T-helper 1 cell (primary cell): Measurements from ENCODE around the gene CAMTA1.

Source experiments
- DNase-seq, 5 donors: peaks; one replicate each; pipeline ENCODE4 v3.0.0-alpha.2; 2012 to 2020

Gene CAMTA1

DNA sequence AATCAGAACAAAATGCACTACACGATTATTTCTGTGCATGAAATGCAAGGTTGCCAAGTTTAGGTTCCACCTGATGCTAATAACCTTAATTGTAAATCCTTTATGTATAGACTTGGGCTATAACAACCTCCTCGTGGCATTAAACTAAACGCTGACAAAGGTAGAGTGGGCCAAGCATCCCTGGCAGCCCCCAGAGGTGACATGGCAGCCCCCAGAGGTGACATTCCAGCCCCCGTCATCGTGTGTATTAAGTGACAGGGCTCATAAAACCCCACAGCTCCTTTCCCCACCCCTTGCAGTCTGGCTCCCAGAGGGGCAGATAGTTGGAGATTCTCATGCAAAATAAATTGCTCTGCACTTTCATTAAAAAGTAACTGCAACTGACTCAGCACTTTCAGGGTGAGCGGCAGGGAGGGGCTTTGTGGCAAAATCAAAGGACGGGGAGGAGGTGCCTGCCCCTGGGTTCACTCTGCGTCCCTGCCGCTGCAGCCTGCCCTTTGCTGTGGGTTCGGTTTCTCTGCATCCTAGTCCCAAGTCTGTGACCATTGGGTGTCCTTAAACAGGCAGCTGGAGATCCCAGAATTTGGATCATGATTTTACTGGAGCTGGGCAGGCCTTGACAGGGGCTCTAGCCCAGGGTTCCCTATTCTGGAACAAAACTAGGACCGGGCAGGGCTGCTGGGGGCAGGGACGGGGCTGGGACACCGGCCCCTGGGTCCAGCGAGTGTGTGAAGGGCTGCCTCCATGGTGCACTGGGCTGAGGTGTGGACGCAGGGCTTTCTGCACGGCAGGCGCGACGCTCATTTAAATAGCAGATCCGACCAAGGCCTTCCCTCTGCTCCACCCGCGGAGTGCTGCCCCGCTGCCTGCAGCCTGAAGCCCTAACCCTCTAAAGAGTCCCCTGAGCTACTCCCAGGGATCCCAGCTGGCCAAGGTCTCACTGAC lies 751.0 kb downstream of the CAMTA1 start:
- no peak for DNase-seq

DNA sequence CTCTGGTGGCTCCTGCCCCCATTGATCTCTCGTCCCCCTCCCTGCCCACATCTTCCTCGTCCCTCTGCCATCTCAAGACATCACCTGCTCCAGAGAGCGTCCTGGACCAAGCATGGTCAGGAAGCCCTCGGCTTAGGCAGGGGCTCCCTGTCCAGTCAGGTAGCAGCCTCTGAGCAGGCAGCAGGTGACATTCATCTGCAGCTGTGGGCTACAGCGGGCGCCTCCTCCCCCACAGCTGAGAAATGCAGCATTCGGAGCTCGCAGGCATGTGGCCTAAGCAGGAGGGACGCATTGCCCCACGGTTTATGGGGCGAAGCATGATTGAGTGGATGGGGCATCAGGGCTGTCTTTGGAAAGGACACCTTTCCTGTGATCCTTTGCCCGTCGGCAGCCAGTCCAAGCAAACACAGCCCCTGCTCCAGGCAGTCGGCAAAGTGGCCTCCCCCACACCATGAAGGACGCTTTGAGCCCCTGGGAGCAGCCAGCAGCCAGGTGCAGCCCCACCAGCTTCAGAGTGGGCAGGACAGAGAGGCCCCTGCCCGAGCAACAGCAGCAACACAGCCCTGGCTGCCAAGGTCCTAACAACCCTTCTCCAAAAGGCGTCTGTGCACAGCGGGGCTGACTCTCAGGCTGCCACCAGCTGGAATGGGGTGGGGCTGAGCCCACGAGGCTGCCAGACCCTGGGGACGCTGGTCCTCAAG lies 751.8 kb downstream of the CAMTA1 start:
- no peak for DNase-seq

DNA sequence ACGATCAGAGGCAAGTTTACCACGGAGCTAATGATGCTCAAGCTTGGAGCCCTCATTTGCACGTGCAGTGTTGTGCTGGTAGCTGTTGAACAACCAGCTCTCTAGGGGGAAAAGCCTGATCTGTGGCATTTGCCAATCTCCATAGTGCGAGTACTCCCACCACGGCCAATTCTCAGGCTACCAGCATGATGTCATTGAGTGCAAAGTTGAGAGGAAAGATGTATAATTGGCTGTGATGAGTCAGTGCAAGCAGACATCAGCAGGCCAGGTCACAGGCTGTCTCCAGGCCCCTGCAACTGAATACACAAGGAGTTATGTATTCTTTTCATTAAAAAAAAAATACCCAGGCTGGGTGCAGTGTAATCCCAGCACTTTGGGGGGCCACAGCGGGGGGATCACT lies 752.8 kb downstream of the CAMTA1 start:
- no peak for DNase-seq

DNA sequence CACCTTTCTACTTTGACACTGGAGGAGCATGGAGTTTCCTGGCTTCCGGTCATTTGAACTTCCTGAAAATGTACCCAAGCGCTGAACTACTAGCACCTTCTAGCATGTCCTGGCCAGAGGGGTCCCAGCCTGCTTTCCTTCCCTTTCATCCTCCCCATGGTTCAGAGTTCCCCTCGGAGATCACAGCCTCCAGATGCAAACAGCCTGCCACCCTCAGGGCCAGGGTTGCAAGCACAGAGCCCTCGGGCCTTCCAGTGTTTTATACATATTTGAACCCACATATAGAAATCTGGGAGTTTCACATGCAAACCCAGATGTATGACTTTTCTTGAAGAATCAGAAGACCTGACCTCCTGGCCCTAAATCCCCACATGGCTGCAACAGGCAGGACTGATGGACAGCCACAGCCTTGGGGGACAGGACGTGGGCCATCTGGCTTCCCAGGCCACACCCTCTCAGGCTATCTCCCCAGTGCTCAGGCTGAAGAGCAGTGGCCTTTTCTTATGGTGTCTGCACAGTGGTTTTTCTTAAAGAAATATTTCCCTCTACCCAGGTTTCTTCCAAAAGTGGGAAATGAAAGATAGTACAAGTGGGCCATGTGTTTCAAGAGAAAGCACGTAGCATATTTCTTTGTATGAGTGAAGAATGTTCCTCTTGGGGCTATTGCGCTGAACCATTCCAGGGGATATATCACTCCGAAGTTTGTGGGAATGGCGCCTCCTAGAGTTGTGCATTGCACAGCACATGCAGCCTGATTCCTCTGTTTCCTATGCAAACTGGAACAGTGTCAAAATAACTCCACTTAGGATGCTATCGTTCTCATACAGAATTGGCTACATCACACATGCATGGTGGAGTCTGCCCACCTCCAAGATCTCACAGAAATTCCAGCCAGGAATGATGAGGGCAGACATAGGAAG lies 753.9 kb downstream of the CAMTA1 start:
- no peak for DNase-seq

DNA sequence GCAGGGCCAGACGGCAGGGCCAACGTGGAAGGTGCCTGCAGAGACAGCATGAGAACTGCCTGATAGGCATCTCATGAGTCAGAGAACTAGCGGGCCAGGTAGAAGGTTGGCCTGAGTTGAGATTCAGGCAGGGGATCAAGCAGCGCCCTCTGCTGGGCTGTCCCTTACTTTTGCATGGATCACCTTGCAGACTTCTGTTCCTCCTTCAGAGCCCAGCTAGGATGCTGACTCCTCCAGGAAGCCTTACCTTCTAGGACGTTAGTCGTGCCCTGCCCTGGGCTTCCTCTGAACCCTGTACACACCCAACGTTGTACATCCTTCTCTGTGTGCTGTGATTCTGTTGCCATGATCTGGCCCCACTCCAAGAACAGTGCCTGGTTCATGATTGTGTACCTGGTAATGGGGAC lies 754.5 kb downstream of the CAMTA1 start:
- DNase-seq: no peak

DNA sequence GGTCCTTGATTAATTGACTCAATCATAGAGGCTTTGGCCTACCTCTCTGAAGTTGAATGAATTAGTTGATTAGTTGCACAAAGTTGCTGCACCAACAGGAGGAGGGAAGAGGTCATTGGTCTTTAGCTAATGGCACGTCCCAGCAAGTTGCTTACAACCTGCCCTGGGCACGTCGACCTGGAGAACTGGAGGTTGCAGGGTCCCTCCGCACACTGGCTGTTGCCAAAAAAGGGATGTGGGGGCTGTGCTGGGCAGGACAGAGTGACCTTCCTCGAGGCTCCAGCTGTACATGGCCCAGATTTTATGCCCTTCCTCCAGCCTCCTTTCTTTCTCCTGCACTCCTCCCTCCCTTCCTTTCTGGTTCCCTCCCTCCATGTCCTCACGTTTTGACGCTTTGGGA lies 755.6 kb downstream of the CAMTA1 start:
- DNase-seq: no peak

DNA sequence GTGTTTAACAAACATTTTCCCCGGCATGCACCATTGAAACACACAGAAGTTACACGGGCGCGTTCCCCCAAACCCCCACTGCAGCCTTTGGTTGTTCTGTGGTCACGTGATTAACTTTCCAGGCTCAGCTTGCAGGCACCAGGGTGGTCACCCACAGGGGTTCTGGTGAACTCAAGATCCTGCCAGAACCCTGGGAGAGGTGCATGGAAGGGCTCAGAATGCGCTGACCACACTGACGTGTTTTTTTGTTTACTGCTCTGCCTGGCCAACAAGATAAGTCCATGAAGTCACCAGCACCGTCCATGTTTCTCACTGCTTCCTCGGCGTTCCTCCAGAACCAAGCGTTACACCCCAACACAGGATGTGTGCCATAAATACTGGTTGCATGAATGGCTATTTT lies 756.4 kb downstream of the CAMTA1 start:
- DNase-seq: no peak

DNA sequence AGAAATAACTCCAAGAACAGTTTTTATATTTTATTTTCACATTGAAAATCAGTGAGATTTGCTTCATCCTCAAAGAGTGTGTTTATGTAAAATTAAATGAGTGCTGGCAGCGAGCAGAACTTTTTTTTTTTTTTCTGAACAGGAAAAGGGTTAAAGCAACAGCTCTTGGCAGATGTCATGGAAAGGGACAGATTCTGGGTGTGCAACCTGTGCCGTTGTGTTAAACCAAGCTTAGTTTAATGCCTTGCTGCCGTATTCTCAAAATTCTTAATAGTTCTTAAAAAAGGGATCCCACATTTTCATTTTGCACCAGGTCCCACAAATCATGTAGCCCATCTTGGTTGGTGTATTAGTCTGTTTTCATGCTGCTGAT lies 758.5 kb downstream of the CAMTA1 start:
- DNase-seq: no peak

DNA sequence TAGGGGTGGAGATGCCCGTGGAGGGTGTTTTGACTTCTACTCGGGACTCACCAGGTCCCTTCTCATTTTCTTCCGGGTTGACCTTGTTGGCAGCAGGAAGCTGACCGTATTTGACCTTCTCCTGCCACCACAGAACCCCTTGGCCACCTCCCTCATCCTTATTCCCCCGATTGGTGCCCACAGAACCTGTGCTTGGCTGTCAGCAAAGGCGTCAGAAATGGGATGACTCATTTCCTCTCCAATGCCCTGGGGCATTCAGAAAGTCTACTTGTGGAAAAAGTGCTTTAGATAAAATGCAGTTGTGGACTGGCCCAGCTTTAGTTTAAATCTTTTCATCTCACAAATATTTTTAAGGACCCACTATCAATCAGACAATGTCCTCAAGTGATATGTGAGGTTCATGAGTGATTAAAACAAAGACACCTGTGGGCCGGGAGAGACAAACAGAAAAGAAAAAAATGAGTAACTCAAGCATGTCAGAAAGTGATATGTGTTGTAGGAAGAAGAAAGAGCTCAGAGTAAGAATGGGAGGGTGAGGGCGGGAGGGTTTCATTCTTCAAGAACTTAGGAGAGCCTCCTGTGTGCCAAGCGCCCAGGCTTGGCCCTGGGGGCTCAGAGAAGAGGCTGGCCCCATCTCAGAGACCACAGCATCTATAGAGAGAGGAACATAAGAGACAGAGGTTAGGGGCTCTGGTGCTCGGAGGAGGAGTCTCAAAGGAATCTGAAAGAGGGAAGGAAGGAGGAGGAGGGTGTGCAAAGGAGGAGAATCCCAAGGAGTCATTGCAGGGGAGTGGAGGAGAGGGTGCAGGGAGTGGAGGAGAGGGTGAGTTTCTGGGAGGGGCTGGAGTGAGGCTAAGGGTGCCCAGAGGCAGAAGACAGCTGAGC lies 764.3 kb downstream of the CAMTA1 start:
- DNase-seq: peak in 1 of 5 donors; percentile 91

DNA sequence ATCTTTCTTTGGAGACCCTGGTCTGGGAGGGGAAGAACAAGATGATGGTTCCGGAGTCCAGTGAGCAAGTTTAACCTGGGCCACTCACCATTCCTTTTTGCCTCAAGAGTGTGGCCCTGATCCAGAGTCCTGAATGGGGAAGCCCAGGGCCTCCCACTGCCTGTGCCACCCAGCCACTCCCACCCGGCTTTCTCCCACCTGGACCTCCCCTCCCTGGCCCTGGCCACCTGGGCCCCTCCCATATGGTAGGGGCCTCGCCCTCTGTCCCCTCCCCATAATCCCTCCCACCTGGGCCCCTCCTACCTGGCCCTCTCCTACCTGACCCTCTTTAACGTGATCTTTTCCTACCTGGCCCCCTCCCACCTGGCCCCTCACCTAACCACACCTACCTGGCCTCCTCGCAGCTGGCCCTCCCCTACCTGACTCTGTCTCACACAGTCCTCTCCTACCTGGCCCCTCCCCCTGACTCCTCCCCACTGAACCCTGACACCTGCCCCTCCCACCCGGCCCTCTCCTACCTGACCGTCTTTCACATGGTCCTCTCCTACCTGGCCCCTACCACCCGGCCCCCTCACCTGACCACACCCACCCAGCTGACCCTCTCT lies 765.1 kb downstream of the CAMTA1 start:
- no peak for DNase-seq

DNA sequence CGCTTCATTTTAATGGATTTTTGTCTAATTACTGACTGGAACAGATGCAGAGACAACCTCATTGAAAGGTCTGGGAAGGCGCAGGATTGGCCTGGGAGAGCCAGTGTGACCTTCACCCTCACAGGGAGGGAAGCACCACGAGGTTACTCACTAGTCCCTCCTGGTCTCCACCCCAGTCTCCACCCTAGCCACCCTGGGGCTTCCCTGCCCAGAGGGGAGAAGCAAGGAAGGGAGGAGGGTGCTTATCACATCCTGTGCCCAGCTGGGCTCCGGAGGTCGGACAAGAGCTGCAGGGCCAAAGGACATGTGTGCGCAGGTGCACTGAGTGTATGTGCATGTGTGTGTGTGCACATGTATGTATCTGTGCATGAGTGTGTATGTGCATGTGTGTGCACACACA lies 765.7 kb downstream of the CAMTA1 start:
- no peak for DNase-seq

DNA sequence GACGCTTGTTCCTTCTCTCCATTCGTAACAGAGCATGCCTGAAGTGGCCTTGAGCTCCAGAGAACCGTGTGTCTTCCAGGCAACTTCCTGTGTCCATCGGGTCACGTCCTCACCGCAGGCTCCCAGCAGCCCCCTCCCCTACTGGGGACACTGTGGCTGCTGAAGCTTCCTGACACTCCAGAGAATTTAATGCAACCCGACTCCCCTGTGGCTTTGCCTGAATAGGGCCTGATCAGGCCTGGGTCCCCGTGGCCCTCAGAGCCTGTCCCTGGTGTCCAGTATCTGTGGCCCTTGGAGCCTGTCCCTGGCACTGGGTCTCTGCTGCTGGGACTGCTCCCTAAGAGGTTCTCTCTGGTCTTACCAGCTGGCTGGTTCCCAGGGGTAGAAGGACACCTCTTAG lies 766.2 kb downstream of the CAMTA1 start:
- DNase-seq: no peak

DNA sequence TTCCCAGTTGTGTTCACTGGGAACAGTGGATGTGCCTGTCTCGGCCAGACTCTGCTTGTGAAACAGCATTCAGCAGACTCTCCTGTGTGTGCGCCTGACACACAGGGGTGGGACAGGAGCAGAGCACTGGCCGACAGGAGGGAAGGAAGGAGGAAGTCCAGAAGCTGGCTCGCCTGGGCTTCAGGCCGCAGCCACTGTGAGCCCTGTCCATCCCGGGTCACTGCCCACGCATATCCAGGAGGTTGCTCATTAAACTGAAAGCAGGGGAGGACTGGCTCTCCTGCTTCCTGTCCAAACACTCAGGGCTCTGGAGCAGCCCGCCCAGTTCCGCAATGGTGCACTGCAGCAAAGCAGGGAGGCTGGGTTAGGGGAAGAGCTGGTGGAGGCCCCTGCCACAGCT lies 767.1 kb downstream of the CAMTA1 start:
- DNase-seq: no peak

DNA sequence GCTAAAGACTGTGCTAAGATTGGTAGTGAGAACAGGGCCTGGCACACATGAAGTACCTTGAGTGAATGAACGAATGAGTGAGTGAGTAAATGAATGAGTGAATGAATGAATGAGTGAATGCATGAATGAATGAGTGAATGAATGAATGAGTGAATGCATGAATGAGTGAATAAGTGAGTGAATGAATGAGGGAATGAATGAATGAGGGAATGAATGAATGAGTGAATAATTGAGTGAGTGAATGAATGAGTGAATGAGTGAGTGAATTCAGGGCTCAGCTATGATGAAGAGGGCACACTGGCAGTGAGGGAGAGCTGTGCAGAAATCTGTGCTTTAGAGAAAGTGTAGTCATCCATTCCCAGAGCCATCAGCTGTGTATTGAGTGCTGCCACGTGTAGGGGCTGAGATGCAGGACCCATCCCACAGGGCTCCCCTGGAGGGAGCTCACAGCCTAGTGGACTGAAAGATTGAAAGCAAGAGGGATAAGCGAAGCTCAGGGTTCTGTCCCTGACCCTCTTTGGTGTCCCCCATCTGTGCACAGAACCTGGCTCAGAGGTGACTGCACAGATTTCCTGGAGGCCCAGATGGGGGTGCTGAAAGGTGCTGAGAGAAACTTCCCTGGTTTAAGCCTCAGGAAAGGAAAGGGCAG lies 767.9 kb downstream of the CAMTA1 start:
- DNase-seq: no peak

DNA sequence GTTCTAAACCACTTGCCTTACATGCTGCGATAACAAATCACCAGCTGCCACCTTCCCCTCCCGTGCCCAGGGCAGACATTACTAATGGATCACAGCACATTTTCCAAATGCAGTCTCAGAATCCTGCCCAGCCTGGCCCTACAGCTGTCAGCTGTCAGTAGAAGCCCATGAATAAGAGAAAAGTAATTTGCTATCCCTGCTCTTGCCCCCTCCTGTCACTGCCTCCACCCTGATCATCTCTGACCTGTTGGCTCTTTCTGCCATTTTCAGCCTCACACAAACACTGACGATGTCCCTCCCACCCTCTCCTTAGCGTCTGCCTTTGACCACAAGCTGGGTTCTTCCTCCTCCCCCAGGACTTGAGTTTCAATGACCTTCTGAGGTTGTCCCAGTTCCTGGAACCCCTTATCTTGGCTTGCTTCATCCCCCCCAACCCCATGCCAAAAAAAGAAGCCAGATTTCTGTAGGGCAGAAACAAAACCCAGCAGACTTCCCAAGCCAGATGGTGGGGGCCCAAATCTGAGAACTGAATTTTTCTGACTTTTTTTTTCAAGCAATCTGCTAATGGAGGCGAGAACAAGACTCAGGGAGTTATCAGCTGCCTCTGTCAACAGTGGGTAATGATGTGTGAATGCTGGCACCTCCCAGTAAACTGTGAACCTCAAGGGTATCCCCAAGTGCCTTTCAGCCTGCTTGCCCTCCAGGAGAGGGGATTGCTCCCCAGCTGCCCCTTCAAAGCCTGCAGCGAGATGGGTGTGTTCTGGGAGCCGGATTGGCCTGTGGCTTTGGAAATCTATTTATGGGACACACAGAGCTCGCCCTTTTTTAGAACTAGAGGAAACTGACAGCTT lies 769.4 kb downstream of the CAMTA1 start:
- DNase-seq: no peak

DNA sequence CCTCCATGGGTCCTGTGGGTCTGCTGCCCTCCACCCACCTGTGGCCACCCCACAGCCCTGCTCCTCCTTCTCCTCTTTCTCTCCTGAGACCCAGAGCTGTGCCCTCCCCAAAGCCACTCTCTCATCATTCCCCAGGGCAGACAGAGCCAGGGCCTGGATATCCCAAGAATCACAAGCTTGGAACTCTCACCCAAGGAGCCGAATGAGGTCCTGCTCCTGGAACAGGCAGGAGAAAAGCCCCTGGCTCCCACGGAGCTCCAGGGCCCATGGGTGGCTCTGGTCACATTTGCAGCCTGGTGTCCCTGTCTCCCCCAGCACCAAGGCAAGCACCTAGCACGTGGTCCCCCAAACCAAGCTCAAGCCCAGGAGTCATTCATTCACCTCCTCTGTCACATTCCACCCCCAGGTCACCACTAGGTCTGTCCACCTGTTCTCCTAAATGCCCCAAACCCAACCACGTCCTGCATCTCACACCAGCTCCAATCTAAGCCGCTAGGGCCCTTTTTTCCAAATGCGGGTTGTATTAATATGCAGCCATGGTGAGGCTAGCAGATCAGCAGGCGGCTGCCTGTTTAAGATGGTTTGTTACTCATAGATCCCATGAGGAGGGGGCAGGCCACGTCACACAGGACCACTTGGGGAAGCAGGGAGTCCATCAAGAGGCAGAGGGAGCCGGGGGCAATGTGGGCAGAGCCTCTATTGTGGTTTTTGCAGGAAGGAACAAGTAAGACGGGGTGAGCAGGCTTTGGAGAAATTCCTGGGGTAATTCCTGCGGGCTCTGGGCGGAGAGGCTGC lies 770.3 kb downstream of the CAMTA1 start:
- no peak for DNase-seq

DNA sequence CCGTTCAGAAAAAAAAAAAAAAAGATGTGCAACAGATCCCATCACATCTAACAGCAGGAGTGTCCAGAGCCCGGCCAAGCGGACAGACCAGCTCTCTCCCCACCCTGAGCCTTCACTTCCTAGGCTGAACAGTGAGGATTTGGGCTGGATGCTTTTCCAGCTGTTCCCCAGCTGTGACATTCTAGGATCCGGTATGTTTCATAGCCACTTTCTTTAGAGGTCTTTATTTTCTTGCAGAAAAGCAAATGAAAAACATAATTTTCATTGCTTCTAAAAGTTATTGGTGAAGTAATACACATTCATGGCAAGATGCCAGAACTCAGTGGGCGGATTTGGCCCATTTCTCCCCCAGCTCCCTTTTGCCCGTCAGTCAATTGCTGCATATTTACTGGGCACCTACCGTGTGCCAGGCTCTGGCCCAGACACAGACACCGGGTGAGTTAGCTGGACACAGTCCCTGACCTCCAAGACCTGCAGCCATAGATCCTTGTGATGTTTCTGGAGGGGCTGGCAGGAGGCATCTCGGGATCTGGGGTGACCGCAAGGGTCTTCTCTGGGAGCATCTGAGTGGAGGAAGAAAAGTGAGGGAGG lies 772.1 kb downstream of the CAMTA1 start:
- no peak for DNase-seq

DNA sequence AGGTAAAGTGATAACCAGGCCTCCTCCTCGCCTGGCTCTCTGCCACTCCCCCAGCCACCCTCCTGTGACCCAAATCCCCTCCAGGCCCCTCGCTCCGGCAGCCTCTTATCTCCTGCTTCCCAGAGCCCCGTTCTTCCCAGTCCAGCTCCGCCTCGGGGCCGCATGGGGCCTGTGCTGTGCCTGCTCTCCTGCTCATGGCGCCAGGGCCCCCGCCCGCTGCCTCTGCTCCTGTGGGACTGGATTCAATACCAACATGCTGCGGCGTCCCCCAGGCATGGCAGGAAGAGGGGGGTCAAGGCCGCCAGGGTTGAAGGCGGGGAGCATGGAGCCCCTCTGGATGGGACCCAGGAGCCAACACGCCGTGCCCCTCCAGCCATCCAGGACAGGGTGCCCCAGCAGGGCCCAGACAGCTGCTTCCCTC lies 772.8 kb downstream of the CAMTA1 start:
- no peak for DNase-seq

DNA sequence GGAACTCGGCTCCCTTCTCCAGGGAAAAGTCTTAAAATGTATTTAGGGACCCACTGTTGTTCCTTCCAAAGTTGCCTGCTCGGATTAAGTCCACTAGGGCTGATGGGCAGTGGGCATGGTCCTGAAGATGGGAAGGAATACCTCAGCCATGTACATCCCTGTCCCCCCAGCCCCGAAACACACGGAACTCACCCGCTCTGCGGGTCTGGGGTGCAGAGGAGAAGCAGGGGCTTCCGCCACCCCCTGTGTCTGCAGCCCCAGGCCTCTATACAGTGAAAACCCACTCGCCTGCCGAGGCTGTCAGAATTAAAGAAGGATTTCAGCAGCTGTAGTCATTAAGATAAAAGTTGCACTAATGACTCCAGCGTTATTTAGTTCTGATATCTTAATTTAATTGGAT lies 773.2 kb downstream of the CAMTA1 start:
- DNase-seq: no peak
